GM12801 (cell line): Measurements from ENCODE around the gene HSPB7.

Source experiments
- CTCF ChIP-seq: IDR thresholded peaks from one replicate; pipeline ENCODE4 v1.5.1; 2011; ENCODE audit warnings: control low read depth; ENCODE audit not compliant: insufficient read length; ENCODE audit errors: extremely low read depth

The HSPB7 gene

GRCh38 chr1:16022393-16022792 is 4.5 kb upstream of the HSPB7 start:
- TF ChIP-seq CTCF: no peak

GRCh38 chr1:16021681-16022080 is 3.8 kb upstream of the HSPB7 start, which contains the start of gene CLCNKA:
TSS of gene CLCNKA (plus strand) at chr1:16022036. CDS start at chr1:16022620, 584 bp downstream.
- no peak for TF ChIP-seq CTCF

- TF ChIP-seq CTCF: no peak
Observed at GRCh38 chr1:16020325-16020724, 2.5 kb upstream of the HSPB7 start.

GRCh38 chr1:16019644-16020277 is 1.9 kb upstream of the HSPB7 start:
- TF ChIP-seq CTCF: no peak

GRCh38 chr1:16018749-16019643 is 1.2 kb upstream of the HSPB7 start:
- TF ChIP-seq CTCF: no peak

GRCh38 chr1:16018308-16018707 is 465 bp upstream of the HSPB7 start:
- TF ChIP-seq CTCF: no peak

GRCh38 chr1:16017076-16017460 is 775 bp downstream of the HSPB7 start:
- no peak for TF ChIP-seq CTCF
